ENCODE results near the gene ZSWIM8.

- no peak for TF ChIP-seq POLR2AphosphoS5 (IDR thresholded peaks at IDR 0.05; ENCODE audit: low read depth, low read length)
- no peak for TF ChIP-seq REST (IDR thresholded peaks at IDR 0.05; ENCODE audit: insufficient read depth in 1 of 2, low read depth in 2 of 2, low read length in 2 of 2)
- no peak for TF ChIP-seq TAF1 (IDR thresholded peaks at IDR 0.05; ENCODE audit: borderline replicate concordance, insufficient read depth, low read length)
Observed at GRCh38 chr10:73800560-73801252, 15.3 kb downstream of the ZSWIM8 start.

Measured in PFSK-1 (cell line).